ENCODE results near the gene RTN4RL1.

RTN4RL1 gene, protein sequence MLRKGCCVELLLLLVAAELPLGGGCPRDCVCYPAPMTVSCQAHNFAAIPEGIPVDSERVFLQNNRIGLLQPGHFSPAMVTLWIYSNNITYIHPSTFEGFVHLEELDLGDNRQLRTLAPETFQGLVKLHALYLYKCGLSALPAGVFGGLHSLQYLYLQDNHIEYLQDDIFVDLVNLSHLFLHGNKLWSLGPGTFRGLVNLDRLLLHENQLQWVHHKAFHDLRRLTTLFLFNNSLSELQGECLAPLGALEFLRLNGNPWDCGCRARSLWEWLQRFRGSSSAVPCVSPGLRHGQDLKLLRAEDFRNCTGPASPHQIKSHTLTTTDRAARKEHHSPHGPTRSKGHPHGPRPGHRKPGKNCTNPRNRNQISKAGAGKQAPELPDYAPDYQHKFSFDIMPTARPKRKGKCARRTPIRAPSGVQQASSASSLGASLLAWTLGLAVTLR

DNA sequence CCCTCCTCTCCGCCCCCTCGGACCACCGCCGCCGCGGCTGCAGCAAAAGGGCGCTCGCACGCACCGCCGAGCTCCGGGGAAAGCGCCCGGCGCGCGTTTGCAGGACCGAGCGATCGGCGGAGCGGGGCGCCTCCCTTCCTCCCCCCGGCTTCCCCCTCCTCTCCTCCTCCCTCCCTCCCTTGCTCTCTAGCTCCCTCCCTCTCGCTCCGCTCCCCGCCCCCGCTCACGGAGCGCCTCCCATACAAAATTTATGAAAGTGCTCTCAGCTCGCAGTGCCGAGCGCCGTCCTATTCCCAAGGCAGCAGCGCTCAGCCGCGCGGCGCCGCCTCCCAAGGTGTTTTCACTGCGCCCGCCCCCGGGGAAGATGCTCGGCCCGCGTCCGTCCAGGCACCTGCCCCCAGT, at the start of gene RTN4RL1:
TSS of gene RTN4RL1 (minus strand) at position 115 of the 402 bp plus-strand sequence. CDS start 469 bp downstream, outside the sequence.
- peak; percentile 63 for DNase-seq

DNA sequence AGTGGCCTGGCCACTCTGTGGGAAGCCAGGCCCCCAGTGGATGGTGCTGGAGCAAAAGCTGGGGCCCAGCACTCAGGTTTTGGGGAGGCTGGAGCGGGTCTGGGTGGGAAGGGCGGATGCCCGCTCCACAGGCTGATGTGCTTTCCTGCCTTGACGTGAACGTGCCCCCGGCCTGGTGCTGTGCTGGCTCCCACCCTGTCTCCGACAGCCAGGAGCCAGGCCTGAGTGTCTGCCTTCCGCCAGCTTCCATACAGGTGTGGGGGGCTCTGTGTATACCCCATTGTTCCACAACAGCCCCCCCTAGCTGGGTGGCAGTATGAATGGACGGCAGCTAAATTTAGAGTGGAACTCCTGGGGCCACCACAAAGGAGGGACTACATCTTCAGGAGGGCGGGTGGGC, 49.8 kb upstream of the RTN4RL1 start:
- DNase-seq = no peak

DNA sequence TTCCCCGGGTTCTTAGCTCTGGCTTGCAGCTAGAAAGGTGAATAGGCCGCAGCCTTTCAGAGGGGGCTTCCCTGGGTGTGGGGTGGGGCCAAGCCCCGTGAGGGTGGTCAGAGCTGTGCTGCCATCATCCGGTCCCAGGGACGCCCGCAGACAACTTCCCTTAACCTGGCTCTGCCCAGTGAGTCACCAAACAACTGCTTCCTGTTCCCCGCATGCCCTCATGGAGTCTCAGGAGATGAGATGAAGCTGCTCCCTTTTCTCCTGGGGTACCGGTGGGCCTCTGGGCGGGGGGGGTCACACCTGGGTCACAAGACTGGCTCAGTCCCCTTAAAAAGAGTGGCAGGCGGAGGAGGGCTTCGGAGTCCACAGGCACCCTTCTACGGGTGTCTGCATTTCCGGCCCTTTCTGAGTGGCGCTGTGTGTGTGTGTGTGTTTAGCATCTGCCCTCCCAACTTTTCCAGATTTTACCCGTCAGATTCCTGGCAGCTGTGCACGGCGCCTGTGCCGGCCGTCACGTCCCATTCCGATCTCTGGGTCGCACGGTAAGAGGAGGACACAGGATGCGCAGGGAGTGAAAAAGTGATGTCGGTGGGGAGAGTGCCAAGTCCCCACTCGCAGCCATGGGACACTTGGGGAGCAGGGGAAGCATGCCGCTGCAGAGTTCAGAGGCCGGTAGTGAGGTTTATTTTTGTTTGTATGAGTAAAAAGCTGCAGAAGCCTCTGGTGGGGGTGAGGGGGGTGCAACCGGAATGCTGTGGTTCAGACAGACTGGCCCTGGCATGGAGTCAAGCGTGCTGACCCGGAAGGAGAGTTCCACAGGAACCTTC, 46.5 kb upstream of the RTN4RL1 start:
- DNase-seq = no peak

DNA sequence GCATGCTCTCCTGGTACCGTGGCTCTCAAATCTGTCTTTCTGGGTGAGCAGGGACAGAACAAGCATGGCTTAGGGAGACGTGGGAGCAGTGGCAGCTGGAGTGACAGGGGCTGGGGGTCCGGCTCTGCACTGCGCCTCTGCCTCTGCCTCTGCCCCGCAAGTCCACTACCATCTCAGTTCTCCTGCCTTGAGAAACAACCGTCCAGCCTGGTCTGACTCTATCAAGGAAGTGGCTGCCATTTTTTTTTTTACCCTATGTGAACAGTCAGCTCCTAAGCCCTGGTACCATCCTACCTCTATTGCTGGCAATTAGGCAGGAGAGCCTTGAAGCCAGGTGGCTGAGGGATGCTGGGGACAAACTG, 45.9 kb upstream of the RTN4RL1 start:
- DNase-seq = no peak

DNA sequence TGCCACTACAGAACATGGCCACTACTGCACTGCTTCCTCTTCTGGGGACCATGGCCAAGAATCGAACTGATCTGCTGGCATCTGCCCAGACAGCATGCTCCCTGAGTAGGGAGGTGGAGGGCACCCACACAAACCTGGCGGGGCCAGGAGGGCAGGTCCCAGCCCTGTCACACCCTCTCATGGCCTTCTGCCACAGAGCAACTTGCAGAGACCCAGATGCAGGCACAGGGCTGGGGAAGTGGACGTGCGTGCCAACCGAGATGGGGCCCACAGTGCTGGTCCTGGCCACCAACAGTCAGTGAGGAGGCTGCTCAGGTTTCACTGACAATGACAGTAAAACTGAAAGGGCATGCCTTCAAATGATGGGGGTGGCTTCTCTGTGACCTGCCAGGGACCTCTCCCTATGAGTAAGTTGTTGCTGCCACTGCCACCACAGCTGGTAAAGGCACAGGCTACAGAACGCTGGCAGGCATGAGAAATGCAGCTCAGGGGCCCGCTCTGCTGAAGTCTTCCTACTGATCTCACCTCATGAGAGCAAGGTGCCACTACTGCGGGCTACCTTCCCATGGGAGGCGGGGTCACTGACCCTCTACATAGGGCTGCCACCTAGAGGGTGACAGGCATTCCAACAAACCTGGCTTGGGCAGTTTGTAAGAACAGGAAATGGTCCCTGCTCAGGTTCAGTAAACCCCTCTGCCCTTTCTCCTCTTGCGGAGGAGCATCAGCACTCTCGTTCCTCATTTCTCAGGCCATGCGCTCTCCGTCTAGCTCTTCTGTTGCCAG, 45.3 kb upstream of the RTN4RL1 start:
- DNase-seq = no peak

DNA sequence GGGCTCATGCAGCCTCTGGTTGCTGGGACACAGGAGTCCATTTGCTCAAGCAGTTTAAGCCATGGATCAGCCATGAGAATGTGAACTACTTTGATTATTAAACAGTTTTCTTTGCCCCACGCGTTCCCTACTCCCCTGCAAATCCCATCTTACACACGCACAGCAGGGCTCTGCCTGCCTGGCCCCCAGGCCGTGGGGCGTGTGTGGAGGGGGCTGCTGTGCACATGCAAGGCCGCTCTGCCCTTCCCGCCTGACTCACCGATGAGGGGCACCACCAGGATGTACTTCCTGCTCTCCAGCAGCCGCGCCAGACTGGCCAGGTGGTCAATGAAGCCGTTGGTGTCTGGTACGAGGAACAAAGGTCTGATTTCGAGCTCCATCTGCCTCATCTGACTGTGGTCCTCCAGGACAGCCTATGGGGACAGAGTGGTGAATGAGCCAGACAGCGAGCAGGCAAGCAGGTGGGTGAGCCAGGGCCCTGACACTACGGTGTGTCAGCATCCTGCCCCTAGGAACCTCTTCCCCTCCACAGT, 43.5 kb upstream of the RTN4RL1 start:
- no peak for DNase-seq

DNA sequence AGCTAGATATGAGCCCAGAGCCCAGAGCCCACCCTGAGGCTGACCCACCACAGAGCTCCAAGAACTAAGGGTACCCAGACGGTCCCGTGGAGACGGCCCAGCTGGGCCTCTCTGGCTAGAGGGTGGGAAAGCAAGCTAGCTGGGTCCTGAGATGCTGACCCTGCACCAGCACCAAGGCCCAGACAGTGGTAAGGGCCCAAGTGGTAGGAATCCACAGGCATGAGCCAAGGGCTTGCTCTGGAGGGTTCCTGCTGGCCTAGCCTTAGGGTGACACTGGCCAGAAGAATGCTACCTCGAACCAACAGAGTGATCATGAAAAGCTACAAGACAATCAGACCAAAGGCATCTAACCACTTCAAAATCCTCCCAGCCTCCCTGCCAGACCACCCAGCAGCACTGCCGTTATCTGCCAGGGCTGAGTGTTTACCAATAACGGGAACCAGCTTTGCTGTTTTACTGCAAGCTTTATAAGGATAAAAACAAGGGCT, 42.9 kb upstream of the RTN4RL1 start:
- no peak for DNase-seq

DNA sequence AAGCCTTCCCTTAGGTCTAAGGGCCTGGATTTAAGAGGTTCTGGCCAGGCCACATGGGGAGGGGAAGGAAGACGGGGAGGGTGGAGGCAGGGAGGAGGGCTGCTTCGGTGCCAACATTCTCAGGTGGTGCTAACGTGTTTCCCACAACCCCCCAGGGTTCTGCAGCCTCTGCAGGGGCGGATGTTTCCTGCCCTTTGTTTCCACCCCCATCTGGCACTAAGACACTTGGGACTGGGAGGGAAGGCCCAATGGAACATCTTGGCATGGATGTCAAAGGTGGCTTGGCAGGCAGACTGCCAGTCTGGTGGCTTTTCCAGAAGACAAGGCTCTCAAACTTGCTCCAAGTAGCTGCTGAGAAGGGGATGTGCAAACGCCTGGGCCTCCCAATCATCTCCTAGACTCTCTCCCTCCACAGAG, 42.5 kb upstream of the RTN4RL1 start:
- DNase-seq = no peak

DNA sequence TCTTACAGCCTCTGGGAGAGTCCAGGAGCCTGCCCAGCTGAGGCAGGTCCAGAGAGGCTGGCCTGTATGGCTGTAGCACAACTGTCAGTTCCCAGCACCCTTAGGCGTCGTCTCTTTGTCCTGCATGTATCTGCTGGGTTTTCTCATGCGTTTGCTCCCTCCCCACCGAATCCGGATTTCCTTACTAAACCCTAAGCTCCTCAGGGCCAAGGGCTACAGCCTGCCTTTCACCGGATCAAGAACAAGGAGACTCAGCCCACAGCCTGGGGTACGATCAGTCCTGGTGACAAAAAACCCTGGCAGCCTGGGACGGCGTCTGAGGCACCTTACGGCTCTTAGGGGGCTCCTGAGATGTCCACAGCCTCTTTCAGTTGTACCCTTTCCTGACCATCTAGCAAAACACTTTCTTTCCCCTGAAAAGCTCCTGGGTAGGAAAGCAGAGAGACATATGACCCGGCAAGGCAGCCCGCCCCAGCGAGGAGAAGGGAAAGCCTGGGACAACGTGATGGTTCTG, 42.0 kb upstream of the RTN4RL1 start:
- DNase-seq = no peak

DNA sequence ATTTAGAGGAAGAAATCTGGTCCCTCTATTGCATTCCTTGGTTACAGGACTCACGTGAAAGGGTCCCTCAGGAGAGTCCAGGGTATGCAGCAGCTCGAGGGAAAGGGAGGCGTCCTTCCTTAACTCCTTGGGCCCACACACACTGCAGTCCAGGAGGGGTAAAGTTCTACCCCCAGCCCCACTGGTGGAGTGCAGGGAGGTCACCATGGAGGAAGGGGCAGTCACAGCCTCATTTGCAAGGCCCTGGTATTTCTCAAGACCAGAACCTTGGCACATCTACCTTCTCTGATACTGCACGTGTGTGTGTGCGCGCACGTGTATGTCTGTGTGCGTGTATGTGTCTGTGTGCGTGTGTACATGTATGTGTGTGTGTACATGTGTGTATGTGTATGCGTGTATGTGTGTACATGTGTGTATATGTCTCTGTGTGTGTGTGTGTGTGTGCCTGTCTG, 40.8 kb upstream of the RTN4RL1 start:
- no peak for DNase-seq

DNA sequence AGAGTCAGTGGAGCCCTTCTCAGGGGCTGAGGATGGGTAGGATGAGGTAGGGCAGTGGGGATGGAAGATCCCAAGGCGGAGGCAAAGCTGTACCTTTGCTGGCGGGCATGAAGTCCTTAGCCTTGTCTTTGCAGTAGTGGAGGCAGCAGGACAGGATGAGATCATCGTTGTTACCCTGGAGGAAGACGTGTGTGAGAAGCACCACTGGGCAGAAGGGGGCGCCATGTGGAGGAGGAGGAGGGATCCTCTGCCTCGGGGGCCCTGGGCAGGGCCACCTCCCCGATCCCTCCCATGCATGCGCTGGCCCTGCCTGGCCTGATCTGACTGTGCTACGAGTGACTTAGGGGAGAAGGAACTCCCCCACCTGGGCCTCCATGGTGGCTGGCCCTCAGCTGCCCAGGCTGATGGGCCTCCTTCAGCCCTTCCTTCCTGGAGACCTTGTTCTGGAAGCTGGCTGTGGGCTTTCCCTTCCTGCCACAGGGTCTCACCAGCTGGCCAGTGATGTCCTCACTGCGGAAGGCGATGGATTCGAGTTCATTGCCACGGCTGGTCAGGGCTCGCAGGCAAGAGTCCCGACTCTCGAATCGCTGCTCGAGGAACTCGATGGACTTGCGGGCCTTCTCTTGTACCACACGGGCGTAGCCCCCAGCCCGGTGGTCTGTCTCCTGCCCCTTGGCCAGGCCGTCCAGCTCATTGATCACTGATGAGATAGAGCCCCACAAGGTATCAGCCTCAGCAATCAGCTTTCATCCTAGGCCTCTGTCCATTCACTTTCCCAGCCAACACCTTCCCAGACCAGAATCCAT, 40.0 kb upstream of the RTN4RL1 start:
- DNase-seq = no peak

DNA sequence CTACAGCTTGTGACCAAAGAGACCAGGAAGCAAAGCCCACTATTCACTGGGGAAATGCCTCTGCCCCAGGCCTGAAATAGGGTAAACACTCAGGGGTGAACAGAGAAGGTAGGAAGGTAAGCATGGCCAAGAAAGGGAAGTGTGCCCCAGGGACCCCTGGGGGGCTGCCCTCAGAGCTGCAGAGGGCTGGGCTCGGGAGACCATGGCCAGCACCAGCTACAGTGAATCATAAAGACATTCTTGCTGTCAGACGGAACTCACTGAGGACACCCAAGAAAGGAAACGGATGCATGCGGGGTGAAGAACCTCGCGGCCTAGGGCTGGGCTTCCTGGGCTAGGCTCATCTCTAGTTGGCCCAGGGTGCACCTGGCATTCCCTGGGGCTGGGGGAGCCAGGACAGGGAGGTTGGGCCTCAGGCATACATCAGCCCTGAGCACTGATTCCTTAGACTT, 39.4 kb upstream of the RTN4RL1 start:
- DNase-seq = no peak

DNA sequence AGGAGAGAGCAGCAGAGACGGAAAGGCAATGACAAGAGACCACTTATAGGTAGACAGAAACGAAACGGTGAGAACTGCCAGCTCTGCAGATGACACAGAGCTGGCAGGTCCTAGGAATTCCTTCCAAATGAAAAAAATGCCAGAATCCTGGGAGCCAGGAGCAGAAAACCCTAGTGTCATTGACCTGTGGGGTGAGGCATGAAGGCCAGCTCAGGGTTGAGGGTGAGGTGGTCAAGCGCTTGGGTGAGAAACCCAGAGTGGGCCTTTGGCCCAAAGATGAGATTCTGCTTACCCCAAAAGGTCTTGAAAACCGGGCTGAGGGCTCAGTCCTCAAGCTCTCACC, 39.0 kb upstream of the RTN4RL1 start:
- no peak for DNase-seq

DNA sequence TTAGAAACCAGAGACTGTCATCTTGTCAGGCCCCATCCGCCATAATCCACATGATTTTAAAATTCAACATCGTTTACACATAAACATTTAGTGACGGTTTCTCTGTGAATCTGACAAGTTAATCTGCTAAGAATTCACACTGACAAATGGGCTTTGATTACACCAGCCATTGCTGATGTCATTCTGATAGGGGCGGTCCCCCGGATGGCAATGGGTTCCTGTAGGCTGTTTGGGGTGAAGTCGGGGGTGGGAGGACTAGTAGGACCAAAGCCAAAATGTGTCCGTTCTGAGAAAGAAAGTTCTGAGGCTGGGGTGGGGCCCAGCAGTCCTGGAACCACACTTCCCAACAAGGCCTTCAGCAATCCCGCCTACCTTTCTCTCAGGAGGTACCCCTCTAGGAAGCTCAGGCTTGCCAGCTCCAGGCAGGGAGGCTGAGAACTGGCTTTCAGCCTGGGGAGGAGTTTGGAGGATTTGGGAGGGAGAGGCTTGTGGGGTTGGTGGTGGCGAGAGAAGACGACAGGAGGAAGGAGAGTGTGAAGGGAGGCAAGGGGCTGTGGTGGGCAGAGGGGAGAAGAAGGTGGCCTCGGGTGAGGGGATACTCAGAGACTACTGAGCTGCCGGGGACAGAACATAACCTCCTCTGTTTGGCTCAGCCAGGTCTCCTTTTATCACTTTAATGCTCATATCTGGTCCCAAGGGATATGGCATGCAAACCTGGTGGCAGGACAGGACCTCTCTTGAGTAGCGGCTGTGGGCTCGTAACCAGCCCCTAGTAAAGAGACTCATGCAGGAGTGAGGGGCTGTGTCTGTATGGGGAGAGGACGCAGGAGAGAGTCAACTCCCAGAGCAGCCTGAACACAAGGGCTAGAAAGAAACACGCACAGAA, 38.4 kb upstream of the RTN4RL1 start:
- DNase-seq = no peak

DNA sequence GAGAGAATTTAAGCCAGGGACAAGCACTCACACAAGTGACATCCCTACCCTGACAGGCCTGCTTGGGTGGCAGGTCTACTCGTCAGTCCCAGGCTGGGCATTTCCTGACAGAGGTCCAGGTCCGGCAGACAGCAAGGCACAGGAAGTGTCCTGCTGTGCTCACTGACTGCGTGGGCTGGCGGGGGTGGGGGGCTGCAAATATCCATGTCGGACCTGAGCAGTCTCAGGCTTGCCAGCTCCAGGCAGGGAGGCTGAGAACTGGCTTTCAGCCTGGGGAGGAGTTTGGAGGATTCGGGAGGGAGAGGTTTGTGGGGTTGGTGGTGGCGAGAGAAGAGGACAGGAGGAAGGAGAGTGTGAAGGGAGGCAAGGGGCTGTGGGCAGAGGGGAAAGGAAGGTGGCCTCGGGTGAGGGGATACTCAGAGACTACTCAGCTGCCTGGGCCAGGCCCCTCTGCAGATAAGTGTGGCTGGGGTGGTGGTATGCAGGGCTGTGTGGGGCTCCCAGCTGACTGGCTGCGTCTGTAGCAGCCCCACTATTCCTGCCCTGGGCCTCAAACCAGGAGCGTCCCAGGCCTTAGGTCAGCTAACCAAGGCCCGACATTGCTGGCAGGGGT, 37.5 kb upstream of the RTN4RL1 start:
- no peak for DNase-seq

DNA sequence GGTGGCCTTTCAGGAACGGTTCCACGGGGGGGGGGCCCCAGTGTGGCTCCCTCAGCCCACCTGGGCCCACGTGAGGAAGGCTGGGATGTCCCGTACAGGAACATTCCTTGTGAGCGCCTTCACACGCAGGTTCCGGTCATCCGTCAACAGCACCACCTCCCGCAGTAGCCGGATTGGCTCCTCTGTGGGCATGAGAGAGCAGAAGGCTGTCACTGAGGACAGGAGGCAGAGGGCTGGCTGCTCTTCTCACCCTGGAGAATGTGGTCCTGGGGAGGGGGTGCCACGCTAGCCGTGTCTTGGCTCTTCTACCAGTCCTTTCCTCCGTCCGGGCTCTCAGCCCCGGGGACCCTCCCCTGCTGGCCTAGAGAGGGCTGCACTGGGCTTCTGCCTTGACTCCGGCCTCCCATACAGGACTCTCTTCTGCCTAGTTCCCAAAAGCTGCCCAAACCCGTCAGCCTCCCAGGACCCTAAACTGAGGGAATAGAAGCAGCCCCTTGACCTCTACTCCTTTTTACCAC, 36.4 kb upstream of the RTN4RL1 start:
- DNase-seq = no peak

DNA sequence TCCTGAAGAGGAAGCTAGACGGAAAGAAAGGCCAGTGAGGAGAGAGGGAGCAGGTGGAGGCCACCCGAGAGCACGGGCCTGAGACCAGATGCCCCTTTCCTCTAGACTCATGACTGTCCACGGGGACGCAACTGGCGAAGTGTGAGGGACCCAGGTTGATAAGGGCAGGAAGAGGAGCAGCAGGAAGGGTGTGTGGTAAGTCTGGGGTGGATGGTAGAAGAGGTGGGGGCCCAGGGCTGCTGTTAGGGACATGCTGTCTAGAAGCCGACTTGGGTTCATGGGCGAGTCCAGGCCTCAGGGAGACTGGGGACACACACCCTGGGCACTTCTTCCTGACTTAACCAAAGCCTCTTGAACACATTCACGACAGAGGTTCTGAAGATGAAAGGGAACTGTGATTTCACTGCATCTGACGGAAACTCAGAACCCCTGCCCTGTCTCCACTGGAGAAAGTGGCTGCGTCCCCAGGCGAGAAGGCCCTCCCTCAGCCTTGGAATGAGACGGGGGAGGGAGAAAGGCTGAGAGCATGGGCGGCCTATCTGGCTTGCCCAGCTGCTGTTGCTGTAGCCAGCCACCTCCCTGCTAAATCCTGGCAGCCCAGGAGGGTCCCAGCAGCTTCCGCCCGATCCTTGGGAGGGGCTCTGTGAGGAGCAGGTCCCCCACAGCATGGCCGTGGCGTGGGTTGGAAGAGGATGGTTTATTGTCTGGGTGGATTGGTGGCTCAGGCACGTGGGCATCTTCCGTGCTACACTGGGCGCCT, 35.7 kb upstream of the RTN4RL1 start:
- no peak for DNase-seq

DNA sequence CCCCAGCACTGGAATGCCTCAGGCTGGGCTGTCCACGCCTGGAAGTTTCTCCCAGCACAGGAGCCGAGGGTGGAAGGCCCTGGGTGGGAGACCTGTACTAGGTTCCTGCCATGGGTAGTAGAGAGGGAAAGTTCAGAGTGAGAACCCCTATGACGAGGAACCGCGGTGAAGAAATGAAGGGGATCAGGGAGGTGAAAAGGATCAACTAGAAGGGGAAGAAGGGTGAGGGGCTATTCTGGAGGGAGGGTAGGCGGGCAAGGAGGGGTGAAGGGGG, 35.2 kb upstream of the RTN4RL1 start:
- DNase-seq = no peak
